Cardiac fibroblast (primary cell): ENCODE results near the gene CDK5R1.
A peak's percentile ranks its signal among the peaks of the same experiment; 100 is the strongest.
"Not testable (repeated sequence)": the region's sequence is repeated elsewhere in the genome, so short reads cannot be mapped to it uniquely, and the experiment has no call there.

Source experiments
- DNase-seq, 2 donors: peaks; one replicate each; pipeline versions ENCODE4 v3.0.0 to v3.0.0-alpha.2; 2010; ENCODE audit warnings: low read depth in 2 of 2
- H3K4me3 ChIP-seq, 2 donors: replicated peaks in 1 of 2; 1 replicate in 1 of 2; 2 replicates in 1 of 2; pipeline ENCODE4 v1.5.1; 2011; ENCODE audit warnings: low read depth in 2 of 2, low read length in 2 of 2, mild to moderate bottlenecking in 2 of 2, moderate library complexity in 1 of 2
- CTCF ChIP-seq: IDR thresholded peaks from one replicate; pipeline ENCODE4 v1.5.1; 2011; ENCODE audit warnings: low read depth, mild to moderate bottlenecking, low read length, inconsistent platforms

Gene CDK5R1

GRCh38 chr17:32445497-32445896 lies 41.3 kb upstream of the CDK5R1 start:
- H3K4me3 ChIP-seq: peak overlapping the region; percentile 76 to 91
- DNase-seq: no peak
- no peak for TF ChIP-seq CTCF

GRCh38 chr17:32445971-32446370 lies 40.8 kb upstream of the CDK5R1 start:
- TF ChIP-seq CTCF: no peak
- H3K4me3 ChIP-seq: peak overlapping the region in 1 of 2 donors; percentile 91
- DNase-seq: peak; percentile 34 to 65

- DNase-seq: no peak
- H3K4me3 ChIP-seq: no peak overlapping the region
- no peak for TF ChIP-seq CTCF
These were observed 39.8 kb upstream of the CDK5R1 start for GRCh38 chr17:32446949-32447348.

- DNase-seq: no peak
- no peak for TF ChIP-seq CTCF
These were observed 36.8 kb upstream of the CDK5R1 start for GRCh38 chr17:32449963-32450362.

GRCh38 chr17:32450379-32450778 lies 36.4 kb upstream of the CDK5R1 start:
- not testable (repeated sequence) for H3K4me3 ChIP-seq, DNase-seq

More at GRCh38 chr17:32449963-32450362, 36.8 kb upstream of the CDK5R1 start:
- H3K4me3 ChIP-seq: no peak overlapping the region

GRCh38 chr17:32451879-32452278 lies 34.9 kb upstream of the CDK5R1 start:
- no peak overlapping the region for H3K4me3 ChIP-seq
- DNase-seq: no peak
- TF ChIP-seq CTCF: no peak

- no peak overlapping the region for H3K4me3 ChIP-seq
- TF ChIP-seq CTCF: no peak
- DNase-seq: no peak
These were observed 34.5 kb upstream of the CDK5R1 start for GRCh38 chr17:32452281-32452680.
